K562 (cell line): Measurements from ENCODE around the gene SHISAL2A. TPM values are rescaled to one million over a fixed set of nuclear protein-coding genes. Genes with fewer than 3 reads are reported as not detected.
A peak's percentile ranks its signal among the peaks of the same experiment; 100 is the strongest.

Source experiments
- CBX3 ChIP-seq, 2 experiments: IDR thresholded peaks; 1 replicate in 1 of 2; 2 replicates in 1 of 2; pipeline ENCODE4 v1.6.1; 2012; ENCODE audit warnings: inconsistent platforms in 2 of 2, low read length in 2 of 2, borderline replicate concordance in 1 of 2, control low read depth in 1 of 2
- GATA2 ChIP-seq: sonication (generic); formaldehyde crosslinking; IDR thresholded peaks from 2 replicates; pipeline ENCODE4 v1.4.0; 2020; ENCODE audit warnings: mild to moderate bottlenecking, missing genetic modification reagents
- HMG20B ChIP-seq: fragments of 250-450 bp; sonication (Bioruptor Pico); IDR thresholded peaks from 2 replicates; pipeline ENCODE4 v1.5.0; 2021; ENCODE audit warnings: mild to moderate bottlenecking
- HOXB6 ChIP-seq: fragments of 250-450 bp; sonication (Bioruptor Pico); IDR thresholded peaks from 2 replicates; pipeline ENCODE4 v1.5.1; 2022; ENCODE audit warnings: mild to moderate bottlenecking, borderline replicate concordance
- MIER1 ChIP-seq: fragments of 450-650 bp; IDR thresholded peaks from 2 replicates; pipeline ENCODE4 v1.6.1; 2016; ENCODE audit warnings: antibody characterized with exemption, mild to moderate bottlenecking, low read depth
- MTA1 ChIP-seq: fragments of 450-650 bp; IDR thresholded peaks from 2 replicates; pipeline ENCODE4 v1.6.1; 2017; ENCODE audit warnings: borderline replicate concordance
- POLR3G ChIP-seq: IDR thresholded peaks from 2 replicates; pipeline ENCODE4 v1.6.1; 2011; ENCODE audit not compliant: insufficient read length, insufficient replicate concordance; ENCODE audit errors: extremely low read depth
- SREBF1 ChIP-seq: fragments of 150-350 bp; IDR thresholded peaks from 2 replicates; pipeline ENCODE4 v1.6.1; 2014; ENCODE audit warnings: antibody characterized with exemption, low read depth, low read length, borderline replicate concordance
- TAF9B ChIP-seq: fragments of 450-650 bp; IDR thresholded peaks from 2 replicates; pipeline ENCODE4 v1.6.1; 2018; ENCODE audit warnings: mild to moderate bottlenecking; ENCODE audit not compliant: partially characterized antibody
- ZFP1 ChIP-seq: fragments of 450-650 bp; formaldehyde crosslinking; IDR thresholded peaks from 2 replicates; pipeline ENCODE4 v1.4.0; 2020; ENCODE audit warnings: mild to moderate bottlenecking, mixed read lengths
- polyA plus RNA-seq, 8 experiments: library from polyadenylated mRNA; depleted of rRNA in 4 of 8; stranded (reverse) in 5 of 8; unstranded in 3 of 8; fragments of >200 nt; fragmentation: Nextera tagmentation in 2 of 8; fragmentation: Illumina TruSeq in 1 of 8; extraction: Ambion mirVana in 2 of 8; extraction: Trizol in 1 of 8; gene quantifications; 2 replicates each; pipeline versions ENCODE4 v1.2.1 to v1.2.3, GENCODE V29; 2011 to 2014; ENCODE audit warnings: inconsistent platforms in 1 of 8, missing spikeins in 1 of 8
- total RNA-seq, 7 experiments: library from RNA; depleted of rRNA in 6 of 7; stranded (reverse); fragments of >200 nt in 6 of 7; fragmentation: Illumina TruSeq in 2 of 7; extraction: Trizol in 2 of 7; gene quantifications; 2 replicates each; pipeline versions ENCODE4 v1.2.1 to v1.2.3, GENCODE V29; 2011 to 2021; ENCODE audit warnings: low replicate concordance in 1 of 7
- TF ChIP-seq, protein P1 (sequence below), 2 experiments: fragments of 450-650 bp in 1 of 2; sonication (generic) in 1 of 2; formaldehyde crosslinking in 1 of 2; IDR thresholded peaks; 2 replicates each; pipeline versions ENCODE4 v1.7.1 to v1.9.0; 2016 to 2022; ENCODE audit warnings: inconsistent platforms in 1 of 2, mild to moderate bottlenecking in 1 of 2, missing genetic modification reagents in 1 of 2
- TF ChIP-seq, protein P2 (sequence below): fragments of 450-650 bp; conservative IDR thresholded peaks from 2 replicates; pipeline ENCODE4 v1.6.1; 2016; ENCODE audit warnings: missing genetic modification characterization, low read depth, mild to moderate bottlenecking, missing compliant biosample characterization, moderate library complexity
- TF ChIP-seq, protein P3 (sequence below): fragments of 450-650 bp; formaldehyde crosslinking; IDR thresholded peaks from 2 replicates; pipeline ENCODE4 v1.4.0; 2020; ENCODE audit warnings: mild to moderate bottlenecking, moderate library complexity

Gene SHISAL2A
- total and polyA plus RNA-seq, 9 of the 15 experiments (the other 6 are each of a cell fraction or from before 2014, with no cell fraction given) = 0.11 TPM; not detected in 8

DNA sequence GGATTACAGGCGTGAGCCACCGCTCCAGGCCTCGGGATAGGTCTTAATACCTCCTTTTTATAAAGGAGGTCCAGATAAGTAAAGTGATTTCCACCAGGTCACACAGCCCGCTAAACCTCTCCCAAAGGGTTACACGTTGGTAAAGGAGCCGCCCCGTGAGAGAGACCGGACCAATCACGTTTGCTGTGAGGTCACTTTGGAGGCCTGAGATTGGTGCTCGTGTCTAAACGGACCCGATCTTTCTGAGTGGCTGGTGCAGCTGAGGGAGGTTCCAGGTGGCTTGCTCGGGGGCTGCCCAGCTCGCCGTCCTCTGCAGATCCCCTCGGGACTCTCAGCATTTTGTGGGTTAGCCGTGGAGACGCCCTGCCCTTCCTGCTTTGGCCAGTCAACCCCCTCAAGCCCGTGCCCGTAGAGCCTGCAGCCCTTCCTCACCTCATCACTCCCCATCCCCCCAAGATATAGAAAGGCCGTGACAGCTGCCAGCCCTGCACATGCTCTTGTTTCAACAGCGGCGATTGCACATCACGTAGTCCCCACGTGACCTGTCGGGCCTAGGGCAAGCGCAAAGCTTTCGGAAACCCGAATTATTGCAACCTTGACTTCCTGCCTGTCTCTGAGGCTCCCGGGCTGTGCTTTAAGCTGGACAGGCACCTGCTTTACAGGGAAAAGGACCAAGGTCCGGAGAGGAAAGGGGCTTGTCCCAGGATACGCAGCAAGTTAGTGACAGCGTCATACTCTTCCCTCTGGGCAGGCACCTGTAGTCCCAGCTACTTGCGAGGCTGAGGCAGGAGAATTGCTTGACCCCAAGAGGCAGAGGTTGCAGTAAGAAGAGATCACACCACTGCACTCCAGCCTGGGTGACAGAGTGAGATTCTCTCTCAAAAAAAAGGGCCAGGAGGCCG, 70.2 kb downstream of the SHISAL2A start (continued):
- TF ChIP-seq, protein P1, sequence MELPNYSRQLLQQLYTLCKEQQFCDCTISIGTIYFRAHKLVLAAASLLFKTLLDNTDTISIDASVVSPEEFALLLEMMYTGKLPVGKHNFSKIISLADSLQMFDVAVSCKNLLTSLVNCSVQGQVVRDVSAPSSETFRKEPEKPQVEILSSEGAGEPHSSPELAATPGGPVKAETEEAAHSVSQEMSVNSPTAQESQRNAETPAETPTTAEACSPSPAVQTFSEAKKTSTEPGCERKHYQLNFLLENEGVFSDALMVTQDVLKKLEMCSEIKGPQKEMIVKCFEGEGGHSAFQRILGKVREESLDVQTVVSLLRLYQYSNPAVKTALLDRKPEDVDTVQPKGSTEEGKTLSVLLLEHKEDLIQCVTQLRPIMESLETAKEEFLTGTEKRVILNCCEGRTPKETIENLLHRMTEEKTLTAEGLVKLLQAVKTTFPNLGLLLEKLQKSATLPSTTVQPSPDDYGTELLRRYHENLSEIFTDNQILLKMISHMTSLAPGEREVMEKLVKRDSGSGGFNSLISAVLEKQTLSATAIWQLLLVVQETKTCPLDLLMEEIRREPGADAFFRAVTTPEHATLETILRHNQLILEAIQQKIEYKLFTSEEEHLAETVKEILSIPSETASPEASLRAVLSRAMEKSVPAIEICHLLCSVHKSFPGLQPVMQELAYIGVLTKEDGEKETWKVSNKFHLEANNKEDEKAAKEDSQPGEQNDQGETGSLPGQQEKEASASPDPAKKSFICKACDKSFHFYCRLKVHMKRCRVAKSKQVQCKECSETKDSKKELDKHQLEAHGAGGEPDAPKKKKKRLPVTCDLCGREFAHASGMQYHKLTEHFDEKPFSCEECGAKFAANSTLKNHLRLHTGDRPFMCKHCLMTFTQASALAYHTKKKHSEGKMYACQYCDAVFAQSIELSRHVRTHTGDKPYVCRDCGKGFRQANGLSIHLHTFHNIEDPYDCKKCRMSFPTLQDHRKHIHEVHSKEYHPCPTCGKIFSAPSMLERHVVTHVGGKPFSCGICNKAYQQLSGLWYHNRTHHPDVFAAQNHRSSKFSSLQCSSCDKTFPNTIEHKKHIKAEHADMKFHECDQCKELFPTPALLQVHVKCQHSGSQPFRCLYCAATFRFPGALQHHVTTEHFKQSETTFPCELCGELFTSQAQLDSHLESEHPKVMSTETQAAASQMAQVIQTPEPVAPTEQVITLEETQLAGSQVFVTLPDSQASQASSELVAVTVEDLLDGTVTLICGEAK (IDR thresholded peaks at IDR 0.05) = peak; percentile 31; the same call in 1 of the 2 replicates
- TF ChIP-seq, protein P1 (CRISPR knock-in tag; IDR thresholded peaks at IDR 0.05) = no peak
- TF ChIP-seq POLR3G (no peak), CBX3 (IDR thresholded peaks at IDR 0.05; ENCODE audit: borderline replicate concordance in 1 of 2, low read length in 2 of 2) (peak in 1 of 2 experiments; percentile 65; a peak in 1 of 3 replicates), GATA2 (CRISPR knock-in tag) (no peak), TAF9B (peak; percentile 70), SREBF1 (0 out of 2 replicates have a peak, but pooled peaks have one; percentile 44), MIER1 (no peak), MTA1 (peak; percentile 67; the same call in 1 of the 2 replicates), ZFP1 (CRISPR knock-in tag) (no peak), HMG20B (CRISPR knock-in tag) (no peak), HOXB6 (no peak)
- TF ChIP-seq, protein P2, sequence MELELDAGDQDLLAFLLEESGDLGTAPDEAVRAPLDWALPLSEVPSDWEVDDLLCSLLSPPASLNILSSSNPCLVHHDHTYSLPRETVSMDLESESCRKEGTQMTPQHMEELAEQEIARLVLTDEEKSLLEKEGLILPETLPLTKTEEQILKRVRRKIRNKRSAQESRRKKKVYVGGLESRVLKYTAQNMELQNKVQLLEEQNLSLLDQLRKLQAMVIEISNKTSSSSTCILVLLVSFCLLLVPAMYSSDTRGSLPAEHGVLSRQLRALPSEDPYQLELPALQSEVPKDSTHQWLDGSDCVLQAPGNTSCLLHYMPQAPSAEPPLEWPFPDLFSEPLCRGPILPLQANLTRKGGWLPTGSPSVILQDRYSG = peak; percentile 82; the same call in 1 of the 2 replicates
- TF ChIP-seq, protein P3, sequence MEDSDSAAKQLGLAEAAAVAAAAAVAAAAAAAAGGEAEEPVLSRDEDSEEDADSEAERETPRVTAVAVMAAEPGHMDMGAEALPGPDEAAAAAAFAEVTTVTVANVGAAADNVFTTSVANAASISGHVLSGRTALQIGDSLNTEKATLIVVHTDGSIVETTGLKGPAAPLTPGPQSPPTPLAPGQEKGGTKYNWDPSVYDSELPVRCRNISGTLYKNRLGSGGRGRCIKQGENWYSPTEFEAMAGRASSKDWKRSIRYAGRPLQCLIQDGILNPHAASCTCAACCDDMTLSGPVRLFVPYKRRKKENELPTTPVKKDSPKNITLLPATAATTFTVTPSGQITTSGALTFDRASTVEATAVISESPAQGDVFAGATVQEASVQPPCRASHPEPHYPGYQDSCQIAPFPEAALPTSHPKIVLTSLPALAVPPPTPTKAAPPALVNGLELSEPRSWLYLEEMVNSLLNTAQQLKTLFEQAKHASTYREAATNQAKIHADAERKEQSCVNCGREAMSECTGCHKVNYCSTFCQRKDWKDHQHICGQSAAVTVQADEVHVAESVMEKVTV (CRISPR knock-in tag) = no peak
